ENCODE results near the gene BTBD6. TPM values are rescaled to one million over a fixed set of nuclear protein-coding genes. Genes with fewer than 3 reads are reported as not detected.
"Not testable (repeated sequence)": the region's sequence is repeated elsewhere in the genome, so short reads cannot be mapped to it uniquely, and the experiment has no call there.

Gene BTBD6
- total and polyA plus RNA-seq, 3 experiments from 2014 or later, result 16.2 to 55.0 (median 54.1) TPM

GRCh38 chr14:105269405-105269804 lies 21.1 kb downstream of the BTBD6 start:
- no peaks in the 10 kb centered on the region for H3K36me3 ChIP-seq (ENCODE audit: insufficient read depth, low read length)
- H3K9me3 ChIP-seq (ENCODE audit: low read length), result no peaks in the 10 kb centered on the region
- Mint-ChIP-seq H3K4me3 (no peak overlapping the region), H3K27me3 (peaks cover 0 to 2% of the 10 kb centered on the region in 2 donors), H3K4me1 (peaks cover 2 to 5% (median 4%) of the 10 kb centered on the region in 3 donors), H3K36me3 (peaks cover 3 to 36% (median 5%) of the 10 kb centered on the region in 3 donors), H3K27ac (no peak overlapping the region), H3K9me3 (no peaks in the 10 kb centered on the region)
- POLR2A ChIA-PET, result no interaction called here
- no peak overlapping the region for H3K27ac ChIP-seq (ENCODE audit: low read depth, low read length)
- H3K4me1 ChIP-seq (ENCODE audit: insufficient read depth, low read length), result no peaks in the 10 kb centered on the region
- CTCF ChIA-PET, result no interaction called here
- H3K27me3 ChIP-seq (ENCODE audit: insufficient read depth, low read length, poor library complexity, severe bottlenecking), result no peaks in the 10 kb centered on the region
- no peak overlapping the region for H3K4me3 ChIP-seq (ENCODE audit: low read length)
- DNase-seq, result no peak

DNA sequence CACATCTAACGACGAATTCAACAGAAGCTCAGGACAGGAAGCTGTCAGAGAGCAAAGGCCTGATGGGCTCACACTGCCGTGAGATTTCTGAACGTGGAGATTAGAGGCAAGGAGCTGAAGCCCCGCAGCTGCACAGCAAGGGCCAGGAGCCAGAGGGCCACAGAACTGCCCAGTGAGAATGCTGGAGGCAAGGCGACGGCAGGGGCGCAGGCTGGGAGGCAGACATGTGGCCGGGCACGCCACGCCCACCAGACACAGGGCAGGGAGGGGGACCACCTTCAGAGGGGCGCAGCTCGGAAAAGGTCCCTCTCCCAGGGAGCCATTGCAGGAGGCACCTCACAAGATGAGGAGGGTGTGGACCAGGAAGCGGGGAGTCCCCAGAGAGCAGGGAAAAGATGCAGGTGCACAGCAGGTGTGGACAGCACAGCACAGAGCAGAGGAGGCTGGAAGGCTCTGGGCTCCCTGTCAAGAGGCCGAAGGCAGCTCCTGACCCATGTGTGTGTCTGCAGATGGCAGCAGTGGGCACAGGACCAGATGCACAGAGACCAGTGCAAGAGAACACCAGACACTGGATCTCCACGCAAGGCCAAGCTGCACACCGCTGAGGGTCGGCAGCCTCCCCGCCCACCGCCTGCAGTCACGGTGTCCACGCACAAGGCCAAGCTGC lies 23.0 kb downstream of the BTBD6 start:
- no peak for DNase-seq
- Histone ChIP-seq H3K9me3 (ENCODE audit: low read length) (no peaks in the 10 kb centered on the region), H3K27me3 (ENCODE audit: insufficient read depth, low read length, poor library complexity, severe bottlenecking) (no peaks in the 10 kb centered on the region), H3K36me3 (ENCODE audit: insufficient read depth, low read length) (no peaks in the 10 kb centered on the region), H3K27ac (ENCODE audit: low read depth, low read length) (no peak overlapping the region), H3K4me1 (ENCODE audit: insufficient read depth, low read length) (no peaks in the 10 kb centered on the region), H3K4me3 (ENCODE audit: low read length) (no peak overlapping the region)
- Mint-ChIP-seq H3K9me3 (no peaks in the 10 kb centered on the region), H3K36me3 (peaks cover 3 to 29% (median 4%) of the 10 kb centered on the region in 3 donors), H3K4me3 (no peak overlapping the region), H3K27me3 (peaks cover 0 to 2% of the 10 kb centered on the region in 2 donors), H3K27ac (no peak overlapping the region), H3K4me1 (peaks cover 2 to 9% (median 4%) of the 10 kb centered on the region in 3 donors)
- ChIA-PET POLR2A (no interaction called here), CTCF (no interaction called here)

DNA sequence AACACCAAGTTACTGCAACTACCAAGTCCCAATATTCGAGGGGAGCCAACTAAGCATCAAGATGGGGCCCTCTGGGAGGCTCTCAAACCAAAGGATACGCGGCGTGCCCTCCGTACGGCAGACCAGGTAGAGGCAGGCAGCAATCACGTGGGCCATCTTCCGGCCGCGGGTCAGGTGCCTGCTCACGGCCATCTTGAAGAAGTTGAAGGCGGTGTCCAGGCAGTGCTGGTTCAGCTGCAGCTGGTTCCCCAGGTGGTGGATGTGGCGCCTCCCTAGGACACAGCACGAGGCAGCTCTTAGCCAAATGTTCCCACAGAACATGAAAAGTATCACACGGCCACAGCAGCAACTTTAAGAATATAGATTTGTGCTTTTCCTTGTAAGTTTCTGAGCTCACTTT lies 24.3 kb downstream of the BTBD6 start:
- H3K27me3 Mint-ChIP-seq, result no peaks in the 10 kb centered on the region
- H3K27me3 ChIP-seq (ENCODE audit: insufficient read depth, low read length, poor library complexity, severe bottlenecking), result no peaks in the 10 kb centered on the region
- DNase-seq, result no peak
- H3K4me1 ChIP-seq (ENCODE audit: insufficient read depth, low read length), result no peaks in the 10 kb centered on the region
- peaks cover 2 to 19% (median 3%) of the 10 kb centered on the region in 3 donors for H3K36me3 Mint-ChIP-seq
- no peak overlapping the region for H3K27ac ChIP-seq (ENCODE audit: low read depth, low read length)
- CTCF ChIA-PET, result no interaction called here
- H3K4me3 Mint-ChIP-seq, result no peak overlapping the region
- H3K36me3 ChIP-seq (ENCODE audit: insufficient read depth, low read length), result no peaks in the 10 kb centered on the region
- POLR2A ChIA-PET, result no interaction called here
- peaks cover 2 to 9% (median 4%) of the 10 kb centered on the region in 3 donors for H3K4me1 Mint-ChIP-seq
- H3K9me3 Mint-ChIP-seq, result no peaks in the 10 kb centered on the region
- no peak overlapping the region for H3K4me3 ChIP-seq (ENCODE audit: low read length)
- H3K27ac Mint-ChIP-seq, result peak overlapping the region in 1 of 8 donors; percentile 57
- H3K9me3 ChIP-seq (ENCODE audit: low read length), result no peaks in the 10 kb centered on the region

DNA sequence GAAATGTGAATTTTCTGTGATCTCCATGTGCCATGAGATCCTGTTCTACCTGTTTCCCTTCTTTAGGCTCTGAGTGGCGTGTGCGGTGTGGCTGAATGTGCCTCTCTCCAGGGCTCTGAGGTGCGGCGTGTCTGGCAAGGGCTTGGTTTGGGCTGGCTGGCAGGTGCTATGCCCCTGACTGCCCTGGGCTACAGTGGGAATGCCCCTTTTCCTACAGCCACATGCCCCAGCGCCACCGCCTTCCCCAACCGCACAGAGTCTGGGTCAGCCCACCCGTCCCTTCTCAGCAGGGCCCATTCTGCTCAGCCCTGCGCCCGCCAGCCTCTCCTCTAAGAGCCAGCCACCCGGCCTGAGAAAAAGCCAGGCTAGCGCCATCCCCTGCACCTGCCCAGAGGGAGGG lies 24.7 kb downstream of the BTBD6 start:
- H3K4me1 ChIP-seq (ENCODE audit: insufficient read depth, low read length), result no peaks in the 10 kb centered on the region
- DNase-seq, result no peak
- no peaks in the 10 kb centered on the region for H3K9me3 ChIP-seq (ENCODE audit: low read length)
- H3K4me3 ChIP-seq (ENCODE audit: low read length), result no peak overlapping the region
- Mint-ChIP-seq H3K27ac (peak overlapping the region in 1 of 8 donors; percentile 57), H3K4me3 (no peak overlapping the region), H3K4me1 (peaks cover 2 to 9% (median 4%) of the 10 kb centered on the region in 3 donors), H3K9me3 (no peaks in the 10 kb centered on the region), H3K27me3 (no peaks in the 10 kb centered on the region), H3K36me3 (peaks cover 2 to 19% (median 3%) of the 10 kb centered on the region in 3 donors)
- H3K27ac ChIP-seq (ENCODE audit: low read depth, low read length), result no peak overlapping the region
- POLR2A ChIA-PET, result no interaction called here
- CTCF ChIA-PET, result no interaction called here
- H3K27me3 ChIP-seq (ENCODE audit: insufficient read depth, low read length, poor library complexity, severe bottlenecking), result no peaks in the 10 kb centered on the region
- H3K36me3 ChIP-seq (ENCODE audit: insufficient read depth, low read length), result no peaks in the 10 kb centered on the region

GRCh38 chr14:105274637-105275036 lies 26.3 kb downstream of the BTBD6 start:
- no peaks in the 10 kb centered on the region for H3K9me3 ChIP-seq (ENCODE audit: low read length)
- ChIA-PET POLR2A (no interaction called here), CTCF (interaction anchor here (0.6 kb wide), 1 partner anchor 1055 kb away, joined by 3 read pairs; no protein-coding TSS in a partner anchor)
- no peaks in the 10 kb centered on the region for H3K27me3 ChIP-seq (ENCODE audit: insufficient read depth, low read length, poor library complexity, severe bottlenecking)
- H3K9me3 Mint-ChIP-seq, result no peaks in the 10 kb centered on the region
- peaks cover 0 to 15% (median 4%) of the 10 kb centered on the region in 3 donors for H3K4me1 Mint-ChIP-seq
- peak overlapping the region in 1 of 8 donors; percentile 24 for H3K27ac Mint-ChIP-seq
- peaks cover 2 to 14% (median 3%) of the 10 kb centered on the region in 3 donors for H3K36me3 Mint-ChIP-seq
- H3K27me3 Mint-ChIP-seq, result no peaks in the 10 kb centered on the region
- no peak overlapping the region for H3K4me3 Mint-ChIP-seq
- no peaks in the 10 kb centered on the region for H3K4me1 ChIP-seq (ENCODE audit: insufficient read depth, low read length)
- H3K4me3 ChIP-seq (ENCODE audit: low read length), result no peak overlapping the region
- H3K36me3 ChIP-seq (ENCODE audit: insufficient read depth, low read length), result no peaks in the 10 kb centered on the region
- no peak overlapping the region for H3K27ac ChIP-seq (ENCODE audit: low read depth, low read length)
- no peak for DNase-seq

GRCh38 chr14:105275267-105275946 lies 27.1 kb downstream of the BTBD6 start:
- Histone ChIP-seq H3K9me3 (ENCODE audit: low read length) (no peaks in the 10 kb centered on the region), H3K4me1 (ENCODE audit: insufficient read depth, low read length) (no peaks in the 10 kb centered on the region), H3K27ac (ENCODE audit: low read depth, low read length) (no peak overlapping the region), H3K36me3 (ENCODE audit: insufficient read depth, low read length) (no peaks in the 10 kb centered on the region), H3K27me3 (ENCODE audit: insufficient read depth, low read length, poor library complexity, severe bottlenecking) (no peaks in the 10 kb centered on the region), H3K4me3 (ENCODE audit: low read length) (no peak overlapping the region)
- H3K4me3 Mint-ChIP-seq, result peak overlapping the region in 1 of 7 donors; percentile 79
- no peaks in the 10 kb centered on the region for H3K9me3 Mint-ChIP-seq
- H3K36me3 Mint-ChIP-seq, result peaks cover 2 to 14% (median 3%) of the 10 kb centered on the region in 3 donors
- no peaks in the 10 kb centered on the region for H3K27me3 Mint-ChIP-seq
- CTCF ChIA-PET, result interaction anchor here (0.6 kb wide), 1 partner anchor 1056 kb away, joined by 3 read pairs; no protein-coding TSS in a partner anchor
- DNase-seq, result no peak
- H3K27ac Mint-ChIP-seq, result peak overlapping the region in 4 of 8 donors; percentile 18 to 97 (median 76)
- H3K4me1 Mint-ChIP-seq, result peaks cover 0 to 21% (median 4%) of the 10 kb centered on the region in 3 donors
- POLR2A ChIA-PET, result no interaction called here

- Mint-ChIP-seq H3K4me1 (peaks cover 8 to 24% (median 10%) of the 10 kb centered on the region in 3 donors), H3K27ac (peak overlapping the region in 2 of 8 donors; percentile 68 to 73), H3K36me3 (peaks cover 0 to 14% (median 0%) of the 10 kb centered on the region in 3 donors)
- H3K27ac ChIP-seq (ENCODE audit: low read depth, low read length); H3K4me3 Mint-ChIP-seq; H3K27me3 ChIP-seq (ENCODE audit: insufficient read depth, low read length, poor library complexity, severe bottlenecking); H3K36me3 ChIP-seq (ENCODE audit: insufficient read depth, low read length); POLR2A ChIA-PET; H3K9me3 ChIP-seq (ENCODE audit: low read length); DNase-seq; H3K9me3 Mint-ChIP-seq; H3K4me1 ChIP-seq (ENCODE audit: insufficient read depth, low read length); H3K4me3 ChIP-seq (ENCODE audit: low read length); H3K27me3 Mint-ChIP-seq: not testable (repeated sequence)
- CTCF ChIA-PET, result interaction anchor here (1.4 kb wide), 1 partner anchor 15 kb away, joined by 3 read pairs; no protein-coding TSS in a partner anchor
Observed at GRCh38 chr14:105277448-105277847, 29.1 kb downstream of the BTBD6 start.

GRCh38 chr14:105279642-105280361 lies 31.5 kb downstream of the BTBD6 start:
- Mint-ChIP-seq H3K27ac (no peak overlapping the region), H3K27me3 (no peaks in the 10 kb centered on the region), H3K9me3 (no peaks in the 10 kb centered on the region), H3K36me3 (peaks cover 0 to 22% (median 2%) of the 10 kb centered on the region in 3 donors), H3K4me3 (no peak overlapping the region), H3K4me1 (peaks cover 15 to 40% (median 18%) of the 10 kb centered on the region in 3 donors)
- H3K36me3 ChIP-seq (ENCODE audit: insufficient read depth, low read length), result no peaks in the 10 kb centered on the region
- peaks cover 12% of the 10 kb centered on the region for H3K4me1 ChIP-seq (ENCODE audit: insufficient read depth, low read length)
- DNase-seq, result no peak
- no peak overlapping the region for H3K4me3 ChIP-seq (ENCODE audit: low read length)
- no peaks in the 10 kb centered on the region for H3K9me3 ChIP-seq (ENCODE audit: low read length)
- CTCF ChIA-PET, result interaction anchor here (1.0 kb wide), 1 partner anchor 21 kb away, joined by 3 read pairs; the partner anchor contains the start of gene BRF1
- no peak overlapping the region for H3K27ac ChIP-seq (ENCODE audit: low read depth, low read length)
- POLR2A ChIA-PET, result no interaction called here
- no peaks in the 10 kb centered on the region for H3K27me3 ChIP-seq (ENCODE audit: insufficient read depth, low read length, poor library complexity, severe bottlenecking)
